ENCODE measurements around the gene UGT2B10.
"Not testable (repeated sequence)": the region's sequence is repeated elsewhere in the genome, so short reads cannot be mapped to it uniquely, and the experiment has no call there.

The UGT2B10 gene

GRCh38 chr4:68817386-68817785 lies 1.6 kb downstream of the UGT2B10 start:
- no peak for DNase-seq
- H3K4me1 ChIP-seq (ENCODE audit: control insufficient read depth, insufficient read depth, low read length, poor library complexity, severe bottlenecking) = no peaks in the 10 kb centered on the region
- no peak overlapping the region for H3K27ac ChIP-seq (ENCODE audit: insufficient read depth, low read length, poor library complexity, severe bottlenecking)
- no peaks in the 10 kb centered on the region for H3K9me3 ChIP-seq (ENCODE audit: control insufficient read depth, low read length)
- H3K27me3 ChIP-seq (replicated peaks; ENCODE audit: control insufficient read depth, insufficient read depth, low read length, poor library complexity, severe bottlenecking) = no peaks in the 10 kb centered on the region
- H3K36me3 ChIP-seq (ENCODE audit: control insufficient read depth, insufficient read depth, low read length) = no peaks in the 10 kb centered on the region
- no peak overlapping the region for H3K4me3 ChIP-seq (ENCODE audit: insufficient read depth, low read depth, low read length, poor library complexity, severe bottlenecking)

- DNase-seq; H3K4me3 ChIP-seq (ENCODE audit: insufficient read depth, low read depth, low read length, poor library complexity, severe bottlenecking); H3K27me3 ChIP-seq (replicated peaks; ENCODE audit: control insufficient read depth, insufficient read depth, low read length, poor library complexity, severe bottlenecking); H3K4me1 ChIP-seq (ENCODE audit: control insufficient read depth, insufficient read depth, low read length, poor library complexity, severe bottlenecking); H3K36me3 ChIP-seq (ENCODE audit: control insufficient read depth, insufficient read depth, low read length); H3K9me3 ChIP-seq (ENCODE audit: control insufficient read depth, low read length); H3K27ac ChIP-seq (ENCODE audit: insufficient read depth, low read length, poor library complexity, severe bottlenecking): not testable (repeated sequence)
Measured at GRCh38 chr4:68818030-68818462, 2.3 kb downstream of the UGT2B10 start.

DNA sequence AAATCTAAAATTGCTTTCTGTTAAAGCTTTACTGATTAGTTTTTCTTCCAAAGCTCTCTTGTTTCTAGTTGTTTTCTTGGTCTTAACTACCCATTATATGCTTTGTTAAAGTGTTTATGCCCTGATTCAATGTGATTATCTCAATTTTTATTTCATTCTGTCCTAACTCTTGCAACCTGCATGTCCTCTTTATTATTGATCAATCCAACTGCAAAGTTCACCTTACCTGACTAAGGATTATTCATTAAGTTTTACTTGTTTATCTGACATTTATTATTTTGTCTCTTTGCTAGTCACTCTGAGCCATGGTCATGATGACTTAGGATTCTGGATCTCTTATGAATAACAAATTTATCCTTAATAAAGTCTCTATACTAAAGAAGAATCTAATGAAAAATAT lies 15.8 kb downstream of the UGT2B10 start:
- no peaks in the 10 kb centered on the region for H3K36me3 ChIP-seq (ENCODE audit: control insufficient read depth, insufficient read depth, low read length)
- no peaks in the 10 kb centered on the region for H3K27me3 ChIP-seq (replicated peaks; ENCODE audit: control insufficient read depth, insufficient read depth, low read length, poor library complexity, severe bottlenecking)
- H3K27ac ChIP-seq (ENCODE audit: insufficient read depth, low read length, poor library complexity, severe bottlenecking) = no peak overlapping the region
- DNase-seq = no peak
- H3K9me3 ChIP-seq (ENCODE audit: control insufficient read depth, low read length) = no peaks in the 10 kb centered on the region
- H3K4me1 ChIP-seq (ENCODE audit: control insufficient read depth, insufficient read depth, low read length, poor library complexity, severe bottlenecking) = no peaks in the 10 kb centered on the region
- H3K4me3 ChIP-seq (ENCODE audit: insufficient read depth, low read depth, low read length, poor library complexity, severe bottlenecking) = no peak overlapping the region

DNA sequence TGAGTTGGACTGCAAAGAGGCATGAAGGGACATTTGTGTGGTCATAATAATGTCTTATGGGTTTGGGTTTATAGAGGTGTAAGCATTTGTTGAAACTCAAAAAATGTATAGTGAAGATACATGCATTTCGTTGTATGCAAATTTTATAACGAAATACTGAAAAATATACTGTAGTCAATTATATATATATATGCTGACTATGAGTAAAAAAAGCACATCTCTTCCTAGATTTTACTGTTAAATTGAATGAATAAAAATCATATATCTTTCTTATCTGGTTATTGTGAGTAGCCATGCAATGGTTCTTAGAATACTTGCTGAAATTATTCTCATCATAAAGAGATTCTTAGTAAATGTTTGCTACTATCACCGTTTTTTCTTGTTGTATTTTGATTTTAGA lies 34.5 kb downstream of the UGT2B10 start:
- no peaks in the 10 kb centered on the region for H3K36me3 ChIP-seq (ENCODE audit: control insufficient read depth, insufficient read depth, low read length)

DNA sequence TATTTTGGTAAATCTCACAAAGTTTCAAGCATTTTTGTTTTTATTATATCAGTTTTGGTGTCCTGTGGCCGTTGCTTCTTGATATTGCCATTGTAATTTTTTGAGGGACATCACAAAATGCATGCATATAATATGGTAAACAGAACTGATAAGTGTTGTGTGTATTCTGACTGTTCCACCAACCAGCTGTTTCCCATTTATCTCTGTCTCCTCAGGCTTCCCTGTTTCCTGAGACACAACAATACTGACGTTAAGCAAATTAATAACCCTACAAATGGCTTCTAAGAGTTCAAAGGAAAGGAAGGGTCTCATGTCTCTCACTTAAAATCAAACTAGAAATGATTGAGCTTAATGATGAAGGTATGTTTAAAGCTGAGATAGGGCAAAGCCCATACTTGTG lies 40.0 kb downstream of the UGT2B10 start:
- Histone ChIP-seq H3K9me3 (ENCODE audit: control insufficient read depth, low read length) (no peaks in the 10 kb centered on the region), H3K36me3 (ENCODE audit: control insufficient read depth, insufficient read depth, low read length) (no peaks in the 10 kb centered on the region), H3K27me3 (replicated peaks; ENCODE audit: control insufficient read depth, insufficient read depth, low read length, poor library complexity, severe bottlenecking) (no peaks in the 10 kb centered on the region), H3K27ac (ENCODE audit: insufficient read depth, low read length, poor library complexity, severe bottlenecking) (no peak overlapping the region), H3K4me1 (ENCODE audit: control insufficient read depth, insufficient read depth, low read length, poor library complexity, severe bottlenecking) (no peaks in the 10 kb centered on the region), H3K4me3 (ENCODE audit: insufficient read depth, low read depth, low read length, poor library complexity, severe bottlenecking) (no peak overlapping the region)
- no peak for DNase-seq

More for the DNA sequence above, 34.5 kb downstream of the UGT2B10 start:
- DNase-seq = no peak
- no peak overlapping the region for H3K27ac ChIP-seq (ENCODE audit: insufficient read depth, low read length, poor library complexity, severe bottlenecking)
- H3K9me3 ChIP-seq (ENCODE audit: control insufficient read depth, low read length) = no peaks in the 10 kb centered on the region
- no peaks in the 10 kb centered on the region for H3K4me1 ChIP-seq (ENCODE audit: control insufficient read depth, insufficient read depth, low read length, poor library complexity, severe bottlenecking)
- no peaks in the 10 kb centered on the region for H3K27me3 ChIP-seq (replicated peaks; ENCODE audit: control insufficient read depth, insufficient read depth, low read length, poor library complexity, severe bottlenecking)
- H3K4me3 ChIP-seq (ENCODE audit: insufficient read depth, low read depth, low read length, poor library complexity, severe bottlenecking) = no peak overlapping the region

GRCh38 chr4:68858039-68858438 lies 42.2 kb downstream of the UGT2B10 start:
- Histone ChIP-seq H3K27me3 (replicated peaks; ENCODE audit: control insufficient read depth, insufficient read depth, low read length, poor library complexity, severe bottlenecking) (no peaks in the 10 kb centered on the region), H3K4me3 (ENCODE audit: insufficient read depth, low read depth, low read length, poor library complexity, severe bottlenecking) (no peak overlapping the region), H3K27ac (ENCODE audit: insufficient read depth, low read length, poor library complexity, severe bottlenecking) (no peak overlapping the region), H3K9me3 (ENCODE audit: control insufficient read depth, low read length) (no peaks in the 10 kb centered on the region), H3K36me3 (ENCODE audit: control insufficient read depth, insufficient read depth, low read length) (no peaks in the 10 kb centered on the region), H3K4me1 (ENCODE audit: control insufficient read depth, insufficient read depth, low read length, poor library complexity, severe bottlenecking) (no peaks in the 10 kb centered on the region)
- no peak for DNase-seq

DNA sequence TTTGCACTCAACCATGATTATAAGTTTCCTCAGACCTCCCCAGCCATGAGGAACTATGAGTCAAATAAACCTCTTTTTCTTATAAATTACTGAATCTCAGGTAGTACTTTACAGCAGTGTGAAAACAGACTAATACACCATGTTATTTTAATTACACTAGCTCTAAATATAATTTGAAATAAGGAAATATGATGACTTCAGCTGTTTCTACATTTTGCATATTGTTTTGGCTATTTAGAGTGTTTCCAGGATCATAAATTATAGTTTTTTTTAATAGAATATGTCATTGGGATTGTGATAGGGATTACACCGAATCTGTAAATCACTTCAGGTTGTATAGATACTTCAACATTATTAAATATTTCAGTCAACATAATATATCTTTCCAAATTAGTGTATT lies 43.9 kb downstream of the UGT2B10 start:
- H3K9me3 ChIP-seq (ENCODE audit: control insufficient read depth, low read length) = no peaks in the 10 kb centered on the region
- DNase-seq = no peak
- no peaks in the 10 kb centered on the region for H3K36me3 ChIP-seq (ENCODE audit: control insufficient read depth, insufficient read depth, low read length)
- H3K27me3 ChIP-seq (replicated peaks; ENCODE audit: control insufficient read depth, insufficient read depth, low read length, poor library complexity, severe bottlenecking) = no peaks in the 10 kb centered on the region
- H3K27ac ChIP-seq (ENCODE audit: insufficient read depth, low read length, poor library complexity, severe bottlenecking) = no peak overlapping the region
- H3K4me3 ChIP-seq (ENCODE audit: insufficient read depth, low read depth, low read length, poor library complexity, severe bottlenecking) = no peak overlapping the region
- H3K4me1 ChIP-seq (ENCODE audit: control insufficient read depth, insufficient read depth, low read length, poor library complexity, severe bottlenecking) = no peaks in the 10 kb centered on the region

GRCh38 chr4:68861057-68861456 lies 45.3 kb downstream of the UGT2B10 start:
- H3K27ac ChIP-seq (ENCODE audit: insufficient read depth, low read length, poor library complexity, severe bottlenecking) = no peak overlapping the region
- H3K27me3 ChIP-seq (replicated peaks; ENCODE audit: control insufficient read depth, insufficient read depth, low read length, poor library complexity, severe bottlenecking) = no peaks in the 10 kb centered on the region
- no peaks in the 10 kb centered on the region for H3K4me1 ChIP-seq (ENCODE audit: control insufficient read depth, insufficient read depth, low read length, poor library complexity, severe bottlenecking)
- H3K36me3 ChIP-seq (ENCODE audit: control insufficient read depth, insufficient read depth, low read length) = no peaks in the 10 kb centered on the region
- no peak overlapping the region for H3K4me3 ChIP-seq (ENCODE audit: insufficient read depth, low read depth, low read length, poor library complexity, severe bottlenecking)
- no peaks in the 10 kb centered on the region for H3K9me3 ChIP-seq (ENCODE audit: control insufficient read depth, low read length)
- DNase-seq = no peak

DNA sequence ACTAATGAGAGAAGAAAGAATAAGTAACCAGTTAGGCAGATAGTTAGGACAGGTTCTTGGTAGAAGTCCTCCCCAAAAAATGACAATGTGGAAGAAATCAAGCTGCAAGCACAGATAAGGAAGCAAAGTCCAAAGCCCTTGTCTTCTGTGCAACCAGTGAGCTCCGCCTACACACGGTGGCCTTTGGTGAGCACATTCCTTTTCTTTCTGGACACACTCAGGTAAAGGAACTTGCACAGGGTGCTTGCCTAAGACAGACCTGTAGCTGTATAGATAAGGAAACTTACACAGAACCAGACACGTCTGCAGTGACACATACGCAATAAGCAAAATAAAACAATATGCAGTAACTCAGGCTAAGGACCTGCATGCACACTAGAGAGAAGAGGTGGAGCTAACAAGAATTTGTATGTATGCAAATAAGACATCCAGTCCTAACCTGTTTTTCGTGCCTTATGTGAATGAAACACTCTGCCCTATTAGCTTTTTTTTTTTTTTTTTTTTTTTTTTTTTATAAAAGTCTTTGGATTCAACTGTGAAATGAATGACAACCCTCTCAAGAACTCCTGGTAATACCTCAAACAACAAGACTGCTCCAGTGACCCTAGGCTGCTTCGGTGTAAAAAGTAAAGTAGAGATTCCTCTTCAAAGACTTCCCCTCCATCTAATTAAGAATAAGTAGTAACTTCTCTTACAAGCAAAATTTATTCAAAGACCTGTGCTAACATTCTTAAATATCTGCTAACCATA lies 48.8 kb downstream of the UGT2B10 start:
- Histone ChIP-seq H3K4me3 (ENCODE audit: insufficient read depth, low read depth, low read length, poor library complexity, severe bottlenecking) (no peak overlapping the region), H3K27ac (ENCODE audit: insufficient read depth, low read length, poor library complexity, severe bottlenecking) (no peak overlapping the region), H3K36me3 (ENCODE audit: control insufficient read depth, insufficient read depth, low read length) (no peaks in the 10 kb centered on the region), H3K9me3 (ENCODE audit: control insufficient read depth, low read length) (no peaks in the 10 kb centered on the region), H3K27me3 (replicated peaks; ENCODE audit: control insufficient read depth, insufficient read depth, low read length, poor library complexity, severe bottlenecking) (no peaks in the 10 kb centered on the region), H3K4me1 (ENCODE audit: control insufficient read depth, insufficient read depth, low read length, poor library complexity, severe bottlenecking) (no peaks in the 10 kb centered on the region)
- DNase-seq = no peak

GRCh38 chr4:68865188-68865638 lies 49.4 kb downstream of the UGT2B10 start:
- H3K27ac ChIP-seq (ENCODE audit: insufficient read depth, low read length, poor library complexity, severe bottlenecking) = no peak overlapping the region
- no peaks in the 10 kb centered on the region for H3K4me1 ChIP-seq (ENCODE audit: control insufficient read depth, insufficient read depth, low read length, poor library complexity, severe bottlenecking)
- H3K36me3 ChIP-seq (ENCODE audit: control insufficient read depth, insufficient read depth, low read length) = no peaks in the 10 kb centered on the region
- no peaks in the 10 kb centered on the region for H3K27me3 ChIP-seq (replicated peaks; ENCODE audit: control insufficient read depth, insufficient read depth, low read length, poor library complexity, severe bottlenecking)
- no peak overlapping the region for H3K4me3 ChIP-seq (ENCODE audit: insufficient read depth, low read depth, low read length, poor library complexity, severe bottlenecking)
- no peaks in the 10 kb centered on the region for H3K9me3 ChIP-seq (ENCODE audit: control insufficient read depth, low read length)
- no peak for DNase-seq

Data from effector memory CD4-positive, alpha-beta T cell (primary cell).